ENCODE results near the gene GANC. TPM values are rescaled to one million over a fixed set of nuclear protein-coding genes. Genes with fewer than 3 reads are reported as not detected.
"Not testable (repeated sequence)": the region's sequence is repeated elsewhere in the genome, so short reads cannot be mapped to it uniquely, and the experiment has no call there.

GANC gene
- total RNA-seq, 1 donor from 2014 or later = 27.9 TPM

DNA sequence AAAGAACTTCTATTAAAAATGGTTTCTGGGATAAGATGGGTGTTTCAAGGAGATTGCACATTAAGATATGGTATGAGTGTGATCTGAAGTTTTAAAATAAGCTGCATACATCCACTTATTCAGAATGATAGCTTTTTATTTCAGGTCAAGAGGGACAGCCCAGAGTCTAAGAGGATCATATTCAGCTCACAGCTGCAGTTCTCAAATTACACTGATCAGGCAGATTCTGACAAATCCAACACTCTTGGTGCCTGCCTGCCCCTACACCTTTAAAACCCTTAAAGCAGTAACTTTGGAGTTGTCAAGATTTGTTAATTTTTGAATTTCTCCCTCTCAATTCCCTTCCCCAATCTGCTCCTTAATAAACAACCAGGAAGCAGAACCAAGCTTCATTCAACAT lies 9.3 kb downstream of the GANC start:
- no peak for DNase-seq (ENCODE audit: low spot score)

DNA sequence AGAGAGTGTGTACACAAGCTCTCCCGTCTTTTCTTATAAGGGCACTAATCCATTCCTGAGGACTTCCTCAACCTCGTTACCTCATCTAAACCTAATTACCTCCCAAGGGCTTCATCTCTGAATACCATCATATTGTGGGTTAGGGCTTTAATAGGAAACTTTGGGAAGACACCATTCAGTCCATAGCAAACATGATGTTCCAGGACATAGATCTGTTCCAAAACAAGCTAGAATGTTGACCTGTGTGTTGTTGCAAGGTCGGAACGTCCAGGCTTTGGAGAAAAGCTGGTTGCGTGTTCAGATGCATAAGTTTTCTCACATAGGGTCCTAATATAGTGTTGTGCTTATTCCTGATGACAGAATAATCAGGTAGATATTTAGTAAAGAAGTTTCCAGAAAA lies 9.9 kb downstream of the GANC start:
- no peak for DNase-seq (ENCODE audit: low spot score)

DNA sequence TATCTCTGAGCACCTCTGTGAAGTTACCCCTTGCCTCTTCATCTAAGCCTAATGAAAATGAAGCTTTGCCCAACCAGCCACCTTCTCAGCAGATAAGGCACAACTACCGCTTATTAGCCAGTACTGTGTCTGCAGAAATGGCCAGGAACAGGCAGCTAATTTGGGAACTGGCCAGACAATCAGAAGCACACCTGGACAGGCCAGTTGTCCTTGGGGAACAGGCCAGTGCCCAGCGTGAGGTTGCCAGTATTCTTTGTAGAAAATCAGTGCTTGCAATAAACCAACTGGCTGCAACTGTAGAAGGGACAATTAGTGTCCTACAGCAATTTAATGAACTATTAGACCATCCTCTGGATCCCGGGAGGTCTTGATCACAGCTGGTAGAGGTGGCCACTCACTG lies 10.7 kb downstream of the GANC start:
- no peak for DNase-seq (ENCODE audit: low spot score)

DNA sequence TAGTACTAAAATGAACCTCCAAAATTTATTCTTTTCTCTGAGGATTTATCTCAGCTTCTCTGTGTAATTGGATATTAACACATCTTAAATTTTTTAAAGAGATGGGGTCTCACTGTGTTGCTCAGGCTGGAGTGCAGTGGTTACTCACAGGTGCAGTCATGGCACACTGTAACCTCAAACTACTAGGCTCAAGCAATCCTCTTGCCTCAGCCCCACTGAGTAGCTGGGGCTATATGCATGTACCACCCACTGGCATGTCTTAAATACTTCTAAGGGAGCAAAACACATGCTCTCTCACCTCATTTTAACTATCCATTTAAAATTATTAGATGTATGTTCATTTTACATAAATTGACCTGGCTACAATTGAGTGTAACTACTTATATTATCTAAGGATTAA lies 11.6 kb downstream of the GANC start:
- DNase-seq (ENCODE audit: low spot score) = no peak

DNA sequence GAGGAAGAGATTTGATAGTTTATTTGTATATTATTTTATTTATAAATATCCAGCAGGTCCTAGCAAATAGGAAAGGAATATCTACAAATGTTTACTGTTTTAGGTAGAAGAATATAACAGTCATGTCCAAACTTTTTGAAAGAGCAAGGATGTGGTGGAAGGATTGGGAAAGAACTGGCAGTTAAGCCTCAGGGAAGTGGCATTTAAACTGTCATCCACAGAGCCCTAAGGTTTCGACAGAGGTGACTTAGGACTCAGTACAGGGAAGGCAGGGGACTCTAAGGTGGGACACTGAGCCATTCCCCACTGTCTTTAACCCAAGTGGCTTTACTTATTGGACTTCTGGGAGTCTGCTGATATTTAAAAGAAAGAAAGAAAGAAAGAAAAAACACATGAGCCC lies 12.0 kb downstream of the GANC start:
- no peak for DNase-seq (ENCODE audit: low spot score)

DNA sequence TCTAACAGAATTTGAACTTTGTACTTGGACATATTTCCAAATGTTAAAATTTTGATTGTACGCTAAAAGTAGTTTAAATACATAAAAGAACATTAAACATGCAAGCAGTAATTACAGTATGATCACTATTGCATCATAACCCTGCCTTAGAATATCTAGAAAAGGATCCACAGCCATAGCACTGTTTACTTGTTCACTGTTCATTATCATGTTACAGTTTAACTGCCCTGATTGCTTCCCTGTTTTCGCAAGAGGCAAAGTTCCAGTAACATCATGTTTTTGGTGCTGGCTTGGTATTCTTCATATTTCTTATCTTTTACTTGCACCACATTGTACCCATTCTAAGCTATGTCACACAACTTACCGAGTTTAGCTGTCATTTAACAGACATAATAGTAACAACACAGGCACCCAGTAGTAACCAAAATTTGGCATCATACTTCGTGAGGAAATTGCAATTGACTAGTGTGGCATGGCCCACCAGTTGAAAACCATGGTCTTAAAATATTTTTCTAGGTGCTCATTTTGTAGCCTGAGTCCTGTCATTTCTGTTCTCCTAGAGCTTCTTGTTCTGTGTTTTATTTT lies 13.5 kb downstream of the GANC start:
- no peak for DNase-seq (ENCODE audit: low spot score)

DNA sequence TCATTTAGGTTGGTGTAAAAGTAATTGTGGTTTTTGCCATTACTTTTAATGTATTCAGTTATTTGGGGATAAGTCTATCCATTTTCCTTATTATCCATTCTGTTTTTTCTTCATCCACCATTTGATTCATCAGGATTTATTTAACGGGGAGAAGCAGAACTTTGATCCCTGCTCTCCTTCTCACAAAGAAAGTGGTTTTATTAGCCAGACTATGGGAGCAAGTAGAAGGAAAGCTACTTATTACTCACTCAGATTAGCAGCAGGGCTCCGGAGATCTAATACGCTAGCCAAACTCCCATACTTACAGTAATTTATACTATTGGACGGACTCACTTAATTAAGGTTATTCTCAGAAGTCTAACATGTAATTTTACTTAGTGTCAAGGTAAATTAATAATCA lies 14.9 kb downstream of the GANC start:
- DNase-seq (ENCODE audit: low spot score) = no peak

DNA sequence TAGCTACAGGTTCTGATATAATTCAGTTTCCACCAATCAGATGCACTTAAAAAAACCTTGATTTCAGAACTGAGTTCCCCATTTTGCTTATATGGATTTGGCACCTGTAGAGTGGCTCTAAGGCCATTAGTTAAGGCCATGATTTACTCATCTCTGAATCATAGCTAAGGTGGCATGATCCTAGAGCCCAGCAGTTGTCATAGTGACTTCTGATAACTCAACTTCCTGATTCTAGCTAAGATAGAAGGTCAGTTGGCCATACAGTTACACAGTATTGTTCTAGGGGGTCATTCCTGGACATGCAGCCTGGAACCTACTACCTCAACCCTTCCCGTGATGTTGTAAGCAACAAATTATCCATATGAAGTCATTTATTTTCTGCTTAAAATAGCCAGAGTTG lies 16.2 kb downstream of the GANC start:
- DNase-seq (ENCODE audit: low spot score) = no peak

DNA sequence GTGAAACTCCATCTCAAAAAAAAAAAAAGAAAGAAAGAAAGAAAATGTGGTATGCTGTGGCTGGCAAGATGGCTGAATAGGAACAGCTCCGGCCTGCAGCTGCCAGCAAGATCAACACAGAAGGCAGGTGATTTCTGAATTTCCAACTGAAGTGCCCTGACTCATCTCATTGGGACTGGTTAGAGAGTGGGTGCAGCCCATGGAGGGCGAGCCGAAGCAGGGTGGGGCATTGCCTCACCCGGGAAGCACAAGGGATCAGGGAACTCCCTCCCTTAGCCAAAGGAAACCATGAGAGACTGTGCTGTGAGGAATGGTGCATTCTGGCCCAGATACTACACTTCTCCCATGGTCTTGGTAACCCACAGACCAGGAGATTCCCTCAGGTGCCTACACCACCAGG lies 28.0 kb downstream of the GANC start:
- DNase-seq (ENCODE audit: low spot score) = not testable (repeated sequence)

DNA sequence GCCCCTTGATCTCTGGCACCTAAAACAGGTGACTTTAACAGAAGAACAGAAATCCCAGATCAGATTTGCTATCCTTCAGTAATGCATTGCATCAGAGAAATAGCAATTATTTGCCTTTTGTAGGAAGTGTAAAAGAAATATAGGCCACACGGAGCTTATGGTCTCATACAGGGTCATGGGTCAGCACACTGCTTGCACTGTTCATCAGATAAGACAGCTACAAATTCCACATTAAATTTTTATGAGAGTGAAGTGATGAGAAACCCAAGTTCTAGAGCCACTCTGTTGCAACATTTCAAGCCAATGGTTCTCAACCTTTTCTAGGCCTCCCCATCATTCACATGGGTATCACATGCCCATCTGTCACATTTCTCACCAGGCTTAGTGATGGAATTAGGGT lies 33.7 kb downstream of the GANC start:
- no peak for DNase-seq (ENCODE audit: low spot score)

DNA sequence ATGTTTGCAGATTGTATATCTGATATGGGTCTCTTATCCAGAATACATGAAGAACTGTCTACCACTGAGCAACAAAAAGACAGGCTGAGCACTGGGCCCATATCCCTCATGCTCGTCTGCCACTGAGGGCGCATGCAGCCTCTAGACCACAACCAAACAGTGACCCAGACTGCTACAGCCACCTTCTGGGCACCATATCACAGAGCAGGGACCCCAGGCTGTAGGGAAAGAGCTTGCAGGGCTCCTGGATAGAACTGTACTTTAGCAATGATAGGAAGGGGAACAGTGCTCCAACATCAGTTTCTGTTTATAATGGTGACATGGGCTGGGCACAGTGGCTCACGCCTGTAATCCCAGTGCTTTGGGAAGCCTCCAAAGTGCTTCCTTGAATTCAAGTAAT lies 40.5 kb downstream of the GANC start:
- no peak for DNase-seq (ENCODE audit: low spot score)

DNA sequence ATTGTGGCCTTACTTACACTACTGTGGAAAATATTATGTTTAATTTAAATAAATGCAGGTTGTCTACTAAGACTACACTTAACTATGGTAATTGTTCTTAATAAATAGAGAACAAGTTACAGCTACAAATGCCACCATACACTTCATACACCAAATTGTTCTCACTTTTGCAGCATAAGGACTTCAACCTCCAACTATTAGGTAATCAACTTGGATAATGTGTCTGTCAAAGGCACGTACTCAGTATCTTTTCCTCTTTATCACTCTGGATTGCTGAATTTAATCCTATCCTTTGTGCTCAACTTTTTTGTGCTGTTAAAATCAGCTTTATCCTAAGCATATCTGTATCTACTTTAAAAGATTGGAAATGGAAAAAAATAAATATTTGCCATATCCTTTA lies 41.8 kb downstream of the GANC start:
- no peak for DNase-seq (ENCODE audit: low spot score)

DNA sequence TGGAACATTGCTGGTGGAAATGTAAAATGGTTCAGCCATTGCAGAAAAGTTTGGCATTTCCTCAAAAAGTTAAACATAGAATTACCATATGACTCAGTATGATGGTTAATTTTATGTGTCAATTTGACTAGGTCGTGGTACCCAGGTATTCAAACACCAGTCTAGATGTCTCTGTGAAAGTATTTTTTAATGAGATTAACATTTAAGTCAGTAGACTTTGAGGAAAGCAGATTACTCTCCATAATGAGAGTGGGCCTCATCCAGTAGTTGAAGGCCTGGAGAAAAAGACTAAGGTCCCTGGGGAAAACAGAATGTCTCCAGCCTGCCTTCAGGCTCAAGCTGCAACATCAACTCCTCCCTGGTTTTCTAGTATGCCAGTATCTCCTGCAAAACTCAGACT lies 42.5 kb downstream of the GANC start:
- DNase-seq (ENCODE audit: low spot score) = no peak

DNA sequence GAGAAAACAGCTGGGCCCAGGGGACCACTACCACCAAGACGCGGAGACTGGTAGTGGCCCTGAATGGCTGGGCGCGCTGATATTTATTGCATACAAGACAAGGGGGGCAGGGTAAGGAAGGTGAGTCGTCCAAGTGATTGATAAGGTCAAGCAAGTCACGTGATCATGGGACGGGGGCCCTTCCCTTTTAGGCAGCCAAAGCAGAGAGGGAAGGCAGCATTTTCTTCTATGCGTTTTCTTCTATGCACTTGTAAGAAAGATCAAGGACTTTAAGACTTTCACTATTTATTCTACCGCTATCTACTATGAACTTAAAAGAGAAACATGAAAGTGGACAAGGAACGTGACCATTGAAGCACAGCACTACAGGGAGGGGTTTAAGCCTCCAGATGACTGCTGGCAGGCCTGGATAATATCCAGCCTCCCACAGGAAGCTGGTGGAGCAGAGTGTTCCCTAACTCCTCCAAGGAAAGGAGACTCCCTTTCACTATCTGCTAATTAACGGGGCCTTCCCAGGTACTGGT lies 43.3 kb downstream of the GANC start:
- DNase-seq (ENCODE audit: low spot score) = not testable (repeated sequence)

DNA sequence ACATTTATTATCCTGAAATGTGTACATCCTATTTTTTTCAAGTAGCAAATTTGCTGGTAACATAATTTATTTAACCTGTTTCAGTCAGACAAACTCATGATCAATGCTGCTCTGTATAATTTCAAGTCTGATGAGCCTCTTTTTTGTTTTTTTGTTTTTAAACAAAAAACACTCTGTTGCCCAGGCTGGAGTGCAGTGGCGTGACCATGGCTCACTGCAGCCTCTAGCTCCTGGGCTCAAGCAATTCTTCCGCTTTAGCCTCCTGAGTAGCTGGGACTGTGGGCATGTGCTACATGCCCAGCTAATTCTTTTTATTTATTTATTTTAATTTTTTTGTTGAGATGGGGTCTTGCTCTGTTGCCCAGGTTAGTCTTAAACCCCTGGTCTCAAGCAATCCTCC lies 46.2 kb downstream of the GANC start:
- no peak for DNase-seq (ENCODE audit: low spot score)

DNA sequence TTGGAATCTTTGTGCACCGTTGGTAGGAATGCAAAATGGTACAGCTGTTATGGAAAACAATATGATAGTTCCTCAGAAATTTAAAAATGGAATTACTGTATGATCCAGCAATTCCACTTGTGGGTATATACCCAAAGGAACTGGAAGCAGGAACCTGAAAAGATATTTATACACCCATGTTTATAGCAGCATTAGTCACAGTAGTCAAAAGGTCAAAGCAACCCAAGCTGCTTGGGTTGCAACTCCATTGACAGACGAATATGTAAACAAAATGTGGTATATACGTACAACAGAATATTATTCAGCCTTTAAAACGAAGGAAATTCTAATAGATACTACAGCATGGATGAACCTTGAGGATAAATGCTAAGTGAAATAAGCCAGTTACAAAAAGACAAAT lies 51.3 kb downstream of the GANC start:
- no peak for DNase-seq (ENCODE audit: low spot score)

DNA sequence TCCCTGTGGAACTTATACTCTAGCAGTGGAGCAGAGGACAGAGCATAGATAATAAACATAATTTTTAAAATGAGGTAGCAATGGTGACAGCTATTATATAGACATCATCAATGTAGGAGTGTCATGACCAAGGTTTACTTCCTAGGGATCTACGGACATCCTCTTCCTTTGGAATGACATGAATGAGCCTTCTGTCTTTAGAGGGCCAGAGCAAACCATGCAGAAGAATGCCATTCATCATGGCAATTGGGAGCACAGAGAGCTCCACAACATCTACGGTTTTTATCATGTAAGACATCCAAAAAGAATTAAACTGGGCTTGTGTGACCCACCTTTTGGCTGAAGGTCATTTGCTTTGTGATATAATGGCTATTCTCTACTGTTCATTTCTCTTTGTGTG lies 56.2 kb downstream of the GANC start:
- no peak for DNase-seq (ENCODE audit: low spot score)

DNA sequence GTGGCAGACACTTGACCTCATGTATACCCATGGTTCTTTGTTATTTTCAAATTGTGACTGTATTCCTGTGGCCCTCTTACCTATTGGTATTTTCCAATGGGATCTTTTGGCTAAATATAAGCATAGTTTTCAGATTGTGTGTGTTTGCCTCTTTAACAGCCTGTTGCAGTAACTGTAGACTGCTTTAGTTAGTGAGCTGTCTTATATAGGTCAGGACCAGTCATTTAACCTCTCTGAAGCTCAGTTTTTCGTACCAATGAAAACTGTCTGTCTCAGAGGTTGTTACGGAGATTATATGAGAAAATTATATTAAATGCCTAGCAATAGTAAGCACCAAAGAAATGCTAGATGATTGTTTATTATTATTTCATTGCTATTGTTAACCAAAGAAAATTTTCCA lies 57.0 kb downstream of the GANC start:
- no peak for DNase-seq (ENCODE audit: low spot score)

DNA sequence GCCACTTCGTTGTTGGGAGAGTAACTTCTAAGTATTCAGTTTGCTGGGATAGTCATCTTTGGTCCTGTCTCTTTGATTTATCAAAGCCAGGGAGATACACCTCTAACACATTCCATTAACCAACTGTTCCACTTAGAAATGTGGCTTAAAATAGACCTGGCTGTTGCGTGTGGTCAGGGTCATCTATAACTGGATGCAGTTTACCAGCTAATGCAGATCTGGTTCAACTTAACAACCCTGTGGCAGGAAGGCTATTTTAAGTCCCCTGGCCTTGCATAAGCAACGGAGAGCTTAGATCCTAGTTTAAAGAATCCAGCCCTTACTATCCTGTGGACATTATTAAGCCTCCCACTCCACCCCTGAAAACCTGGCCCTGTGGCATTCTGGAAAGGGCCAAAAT lies 58.2 kb downstream of the GANC start:
- no peak for DNase-seq (ENCODE audit: low spot score)

DNA sequence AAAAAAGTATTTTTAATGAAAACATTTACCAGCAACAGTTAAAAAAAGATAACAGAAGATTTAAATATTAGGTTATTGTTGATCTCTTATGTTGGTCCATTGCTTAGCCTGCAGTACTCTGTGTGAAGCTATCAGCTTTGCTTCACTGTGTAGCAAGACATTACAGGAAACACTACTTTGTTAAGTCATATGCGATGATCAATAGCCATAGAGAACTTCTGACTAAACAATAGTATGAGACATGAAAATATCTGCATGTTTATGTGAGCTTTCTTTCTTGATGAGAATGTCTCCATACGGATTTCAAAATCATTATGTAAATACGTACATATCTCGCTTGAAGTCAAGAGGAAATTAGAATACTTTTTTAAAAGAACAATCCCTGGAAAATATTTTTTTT lies 59.3 kb downstream of the GANC start:
- DNase-seq (ENCODE audit: low spot score) = no peak

DNA sequence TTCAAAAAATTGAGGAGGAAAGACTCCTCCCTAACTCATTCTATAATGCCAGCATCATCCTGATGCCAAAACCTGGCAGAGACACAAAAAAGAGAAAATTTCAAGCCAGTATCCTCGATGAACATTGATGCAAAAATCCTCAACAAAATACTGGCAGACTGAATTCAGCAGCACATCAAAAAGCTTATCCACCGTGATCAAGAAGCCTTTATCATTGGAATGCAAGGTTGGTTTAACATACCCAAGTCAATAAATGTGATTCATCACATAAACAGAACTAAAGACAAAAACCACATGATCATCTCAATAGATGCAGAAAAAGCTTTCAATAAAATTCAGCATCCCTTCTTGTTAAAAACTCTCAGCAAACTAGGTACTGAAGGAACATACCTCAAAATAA lies 62.1 kb downstream of the GANC start:
- DNase-seq (ENCODE audit: low spot score) = no peak

DNA sequence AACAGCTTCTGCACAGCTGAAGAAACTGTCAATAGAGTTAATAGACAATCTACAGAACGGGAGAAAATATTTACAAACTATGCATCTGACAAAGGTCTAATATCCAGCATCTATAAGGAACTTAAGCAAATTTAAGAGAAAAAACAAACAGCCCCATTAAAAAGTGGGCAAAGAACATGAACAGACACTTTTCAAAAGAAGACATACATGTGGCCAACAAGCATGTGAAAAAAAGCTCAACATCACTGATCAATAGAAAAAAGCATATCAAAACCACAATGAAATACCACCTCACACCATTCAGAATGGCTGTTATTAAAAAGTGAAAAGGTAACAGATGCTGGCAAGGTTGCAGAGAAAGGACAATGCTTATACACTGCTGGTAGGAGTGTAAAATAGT lies 63.6 kb downstream of the GANC start:
- not testable (repeated sequence) for DNase-seq (ENCODE audit: low spot score)

DNA sequence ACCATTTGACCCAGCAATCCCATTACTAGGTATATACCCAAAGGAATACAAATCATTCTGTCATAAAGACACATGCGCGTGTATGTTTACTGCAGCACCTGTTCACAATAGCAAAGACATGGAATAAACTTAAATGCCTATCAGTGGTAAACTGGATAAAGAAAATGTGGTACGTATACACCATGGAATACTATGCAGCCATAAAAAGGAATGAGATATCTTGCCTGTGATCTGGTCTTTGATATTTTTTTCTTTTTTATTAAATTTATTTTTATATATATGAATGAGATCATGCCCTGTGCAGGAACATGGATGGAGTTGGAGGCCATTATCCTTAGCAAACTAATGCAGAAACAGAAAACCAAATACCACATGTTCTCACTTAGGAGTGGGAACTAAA lies 64.1 kb downstream of the GANC start:
- DNase-seq (ENCODE audit: low spot score) = not testable (repeated sequence)

DNA sequence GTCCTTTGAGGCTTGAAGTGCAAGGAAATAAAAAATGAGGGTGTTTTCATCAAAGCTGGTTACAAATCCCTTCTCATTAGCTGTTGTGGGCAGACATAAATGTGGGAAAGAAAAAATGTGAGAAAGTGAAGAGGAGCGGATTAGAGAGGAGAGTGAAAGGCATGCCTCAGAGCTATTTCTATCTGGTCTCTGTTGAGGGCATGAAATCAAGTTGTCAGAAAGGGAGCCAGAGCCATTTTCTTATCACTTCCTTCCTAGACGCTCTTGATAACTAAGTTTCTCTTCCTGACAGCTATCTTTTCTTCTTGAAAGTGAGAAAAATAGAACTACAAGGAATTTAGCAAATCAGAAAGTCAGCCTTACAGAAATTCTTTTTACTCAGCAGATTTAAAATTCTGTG lies 65.5 kb downstream of the GANC start:
- no peak for DNase-seq (ENCODE audit: low spot score)

Data from mesenteric fat pad (tissue), 1 donor.